ENCODE data around the gene KIF2A.

The KIF2A gene

DNA sequence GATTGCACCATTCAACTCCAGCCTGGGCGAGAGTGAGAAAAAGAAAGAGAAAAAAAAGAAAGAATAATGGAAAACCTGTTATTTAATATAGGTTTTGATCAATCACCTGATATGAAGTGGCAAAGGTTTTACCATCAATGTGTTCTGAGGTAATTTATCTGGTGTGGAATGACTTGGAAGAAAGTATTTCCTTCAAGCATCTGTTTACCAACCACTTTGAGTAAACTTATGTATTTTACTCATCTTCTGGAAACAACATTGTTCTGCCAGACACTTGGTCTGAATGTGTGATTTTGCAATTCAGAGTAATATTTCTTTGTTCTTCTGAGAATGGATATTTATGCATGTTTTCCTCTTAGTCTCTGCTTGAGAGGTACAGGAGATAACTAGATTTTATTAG, 24.3 kb downstream of the KIF2A start:
- TF ChIP-seq, protein P1, sequence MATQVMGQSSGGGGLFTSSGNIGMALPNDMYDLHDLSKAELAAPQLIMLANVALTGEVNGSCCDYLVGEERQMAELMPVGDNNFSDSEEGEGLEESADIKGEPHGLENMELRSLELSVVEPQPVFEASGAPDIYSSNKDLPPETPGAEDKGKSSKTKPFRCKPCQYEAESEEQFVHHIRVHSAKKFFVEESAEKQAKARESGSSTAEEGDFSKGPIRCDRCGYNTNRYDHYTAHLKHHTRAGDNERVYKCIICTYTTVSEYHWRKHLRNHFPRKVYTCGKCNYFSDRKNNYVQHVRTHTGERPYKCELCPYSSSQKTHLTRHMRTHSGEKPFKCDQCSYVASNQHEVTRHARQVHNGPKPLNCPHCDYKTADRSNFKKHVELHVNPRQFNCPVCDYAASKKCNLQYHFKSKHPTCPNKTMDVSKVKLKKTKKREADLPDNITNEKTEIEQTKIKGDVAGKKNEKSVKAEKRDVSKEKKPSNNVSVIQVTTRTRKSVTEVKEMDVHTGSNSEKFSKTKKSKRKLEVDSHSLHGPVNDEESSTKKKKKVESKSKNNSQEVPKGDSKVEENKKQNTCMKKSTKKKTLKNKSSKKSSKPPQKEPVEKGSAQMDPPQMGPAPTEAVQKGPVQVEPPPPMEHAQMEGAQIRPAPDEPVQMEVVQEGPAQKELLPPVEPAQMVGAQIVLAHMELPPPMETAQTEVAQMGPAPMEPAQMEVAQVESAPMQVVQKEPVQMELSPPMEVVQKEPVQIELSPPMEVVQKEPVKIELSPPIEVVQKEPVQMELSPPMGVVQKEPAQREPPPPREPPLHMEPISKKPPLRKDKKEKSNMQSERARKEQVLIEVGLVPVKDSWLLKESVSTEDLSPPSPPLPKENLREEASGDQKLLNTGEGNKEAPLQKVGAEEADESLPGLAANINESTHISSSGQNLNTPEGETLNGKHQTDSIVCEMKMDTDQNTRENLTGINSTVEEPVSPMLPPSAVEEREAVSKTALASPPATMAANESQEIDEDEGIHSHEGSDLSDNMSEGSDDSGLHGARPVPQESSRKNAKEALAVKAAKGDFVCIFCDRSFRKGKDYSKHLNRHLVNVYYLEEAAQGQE (IDR thresholded peaks at IDR 0.05; ENCODE audit: insufficient read depth in 1 of 2, low read depth in 2 of 2, low read length in 2 of 2) = no peak
- TF ChIP-seq POLR2AphosphoS5 (IDR thresholded peaks at IDR 0.05; ENCODE audit: low read depth, low read length) (no peak), FOXP2 (optimal IDR thresholded peaks at IDR 0.05; ENCODE audit: borderline replicate concordance, extremely low read depth, extremely low read length, insufficient read depth) (no peak), SIN3A (IDR thresholded peaks at IDR 0.05; ENCODE audit: borderline replicate concordance, insufficient read depth, low read length) (no peak), TAF1 (IDR thresholded peaks at IDR 0.05; ENCODE audit: borderline replicate concordance, insufficient read depth, low read length) (no peak)

DNA sequence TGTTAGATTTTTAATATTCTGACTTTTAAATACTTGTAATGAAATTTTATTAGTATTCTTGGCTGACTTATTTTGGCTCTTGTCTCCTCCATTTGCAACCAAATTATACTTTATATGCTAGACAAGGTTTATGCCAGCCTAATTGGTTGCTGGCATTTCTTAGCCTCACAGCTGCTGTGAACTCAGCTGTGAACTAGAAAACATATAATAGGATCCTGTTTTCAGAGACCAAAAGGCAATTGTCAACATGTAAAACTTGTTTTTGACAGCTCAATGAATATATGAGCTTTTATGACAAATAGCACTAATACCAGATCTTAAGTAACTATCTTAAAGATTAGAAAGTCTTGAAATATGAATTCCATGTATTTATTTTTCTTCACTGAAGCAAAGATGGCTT, 25.9 kb downstream of the KIF2A start:
- TF ChIP-seq SIN3A (IDR thresholded peaks at IDR 0.05; ENCODE audit: borderline replicate concordance, insufficient read depth, low read length) (no peak), TAF1 (IDR thresholded peaks at IDR 0.05; ENCODE audit: borderline replicate concordance, insufficient read depth, low read length) (no peak), FOXP2 (optimal IDR thresholded peaks at IDR 0.05; ENCODE audit: borderline replicate concordance, extremely low read depth, extremely low read length, insufficient read depth) (no peak), POLR2AphosphoS5 (IDR thresholded peaks at IDR 0.05; ENCODE audit: low read depth, low read length) (no peak)
- TF ChIP-seq, protein P1 (IDR thresholded peaks at IDR 0.05; ENCODE audit: insufficient read depth in 1 of 2, low read depth in 2 of 2, low read length in 2 of 2) = no peak

DNA sequence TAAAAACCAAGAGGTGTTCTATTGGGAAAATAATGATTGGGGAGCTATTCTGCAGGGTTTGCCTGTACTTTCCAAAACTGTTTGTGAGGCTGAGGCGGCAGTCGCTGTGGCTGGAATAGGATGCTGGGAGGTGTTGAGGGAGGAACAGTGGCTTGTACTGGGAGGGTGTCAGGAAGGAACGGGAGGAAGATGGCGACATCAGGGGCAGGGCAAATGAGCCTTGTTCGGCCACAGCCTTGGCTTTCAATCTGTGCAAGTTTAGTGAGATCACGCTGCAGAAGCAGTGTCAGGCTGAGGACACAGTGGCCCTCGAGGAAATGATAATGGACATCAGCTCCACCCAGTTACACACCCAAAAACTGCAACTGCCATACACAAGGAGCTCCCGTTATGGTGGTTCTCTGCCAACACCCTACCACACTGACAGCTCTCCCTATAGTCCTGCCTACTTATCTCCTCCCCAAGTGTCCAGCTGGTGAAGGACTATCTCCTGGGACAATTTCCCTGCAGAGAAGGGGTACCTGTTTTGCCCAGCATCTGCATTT, 27.3 kb downstream of the KIF2A start:
- TF ChIP-seq TAF1 (IDR thresholded peaks at IDR 0.05; ENCODE audit: borderline replicate concordance, insufficient read depth, low read length) (no peak), SIN3A (IDR thresholded peaks at IDR 0.05; ENCODE audit: borderline replicate concordance, insufficient read depth, low read length) (no peak), FOXP2 (optimal IDR thresholded peaks at IDR 0.05; ENCODE audit: borderline replicate concordance, extremely low read depth, extremely low read length, insufficient read depth) (no peak)

DNA sequence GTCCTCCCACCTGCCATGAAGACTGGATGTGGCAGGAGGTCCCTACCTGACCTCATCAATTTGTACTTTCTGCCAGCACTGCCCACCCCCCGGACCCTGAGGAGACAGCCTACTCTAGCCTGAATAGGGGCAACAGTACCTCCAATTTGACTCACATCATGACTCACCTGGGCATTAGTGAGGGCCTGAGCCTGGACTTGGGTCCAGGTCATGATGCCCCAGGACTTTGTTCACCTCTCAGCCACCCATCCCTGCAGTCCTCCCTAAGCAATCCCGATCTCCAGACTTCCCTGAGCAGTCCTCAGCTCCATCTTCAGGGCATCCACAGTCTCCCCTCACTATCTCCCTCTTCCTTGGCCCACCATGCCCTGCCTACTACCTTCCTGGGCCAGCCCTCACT, 28.1 kb downstream of the KIF2A start:
- TF ChIP-seq TAF1 (IDR thresholded peaks at IDR 0.05; ENCODE audit: borderline replicate concordance, insufficient read depth, low read length) = no peak
- TF ChIP-seq POLR2AphosphoS5 (IDR thresholded peaks at IDR 0.05; ENCODE audit: low read depth, low read length) = no peak
- TF ChIP-seq, protein P1 (IDR thresholded peaks at IDR 0.05; ENCODE audit: insufficient read depth in 1 of 2, low read depth in 2 of 2, low read length in 2 of 2) = no peak
- no peak for TF ChIP-seq SIN3A (IDR thresholded peaks at IDR 0.05; ENCODE audit: borderline replicate concordance, insufficient read depth, low read length)
- TF ChIP-seq FOXP2 (optimal IDR thresholded peaks at IDR 0.05; ENCODE audit: borderline replicate concordance, extremely low read depth, extremely low read length, insufficient read depth) = no peak

DNA sequence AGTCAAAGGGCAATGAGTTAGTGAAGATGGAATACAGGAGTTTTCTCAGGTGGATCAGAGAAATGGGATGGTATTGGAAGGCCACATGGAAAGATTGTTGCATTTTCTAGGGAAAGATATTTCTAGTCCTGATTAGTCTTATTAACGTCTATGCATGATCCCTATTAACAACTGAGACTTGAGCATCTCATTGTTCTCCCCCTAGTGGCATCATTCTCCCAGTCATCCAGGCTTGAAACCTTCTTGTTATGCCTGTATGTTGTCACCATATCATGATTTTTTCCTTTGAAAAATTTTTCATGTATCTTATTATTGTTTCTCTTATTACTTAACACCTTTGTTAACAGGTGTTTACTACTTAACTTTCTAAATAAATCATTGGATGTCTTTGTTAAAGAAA, 34.4 kb downstream of the KIF2A start:
- TF ChIP-seq POLR2AphosphoS5 (IDR thresholded peaks at IDR 0.05; ENCODE audit: low read depth, low read length) = no peak
- TF ChIP-seq, protein P1 (IDR thresholded peaks at IDR 0.05; ENCODE audit: insufficient read depth in 1 of 2, low read depth in 2 of 2, low read length in 2 of 2) = no peak
- TF ChIP-seq FOXP2 (optimal IDR thresholded peaks at IDR 0.05; ENCODE audit: borderline replicate concordance, extremely low read depth, extremely low read length, insufficient read depth) = no peak
- no peak for TF ChIP-seq SIN3A (IDR thresholded peaks at IDR 0.05; ENCODE audit: borderline replicate concordance, insufficient read depth, low read length)
- TF ChIP-seq TAF1 (IDR thresholded peaks at IDR 0.05; ENCODE audit: borderline replicate concordance, insufficient read depth, low read length) = no peak
